Vagina (tissue), 2 donors: ENCODE measurements around the gene ZBTB34. TPM values are rescaled to one million over a fixed set of nuclear protein-coding genes. Genes with fewer than 3 reads are reported as not detected.
"Not testable (repeated sequence)": the region's sequence is repeated elsewhere in the genome, so short reads cannot be mapped to it uniquely, and the experiment has no call there.

Experiments
- DNase-seq, 2 donors: peaks; one replicate each; pipeline ENCODE4 v3.0.0-alpha.2; 2017; ENCODE audit errors: extremely low spot score in 2 of 2
- H3K27ac ChIP-seq: fragments of 200-600 bp; sonication (generic); one replicate; pipeline ENCODE4 v1.5.1; 2019
- H3K27me3 ChIP-seq: fragments of 200-600 bp; sonication (generic); one replicate; pipeline ENCODE4 v1.5.1; 2019
- H3K36me3 ChIP-seq, 2 donors: fragments of 200-600 bp; sonication (generic); one replicate each; pipeline ENCODE4 v1.5.1; 2017 to 2019
- H3K4me1 ChIP-seq: fragments of 200-600 bp; sonication (generic); one replicate; pipeline ENCODE4 v1.5.1; 2019
- H3K4me3 ChIP-seq, 2 donors: fragments of 200-600 bp; sonication (generic); 1 replicate in 1 of 2; 2 replicates in 1 of 2; pipeline ENCODE4 v1.5.1; 2016 to 2019
- H3K9me3 ChIP-seq: fragments of 200-600 bp; sonication (generic); one replicate; pipeline ENCODE4 v1.5.1; 2019
- POLR2A ChIP-seq, 2 donors: fragments of 450-650 bp; IDR thresholded peaks; one replicate each; pipeline ENCODE4 v1.6.1; 2017; ENCODE audit warnings: antibody characterized with exemption in 2 of 2, mild to moderate bottlenecking in 2 of 2, moderate library complexity in 2 of 2
- POLR2AphosphoS5 ChIP-seq, 2 donors: sonication (generic); formaldehyde crosslinking; IDR thresholded peaks; one replicate each; pipeline ENCODE4 v1.9.0; 2017; ENCODE audit warnings: antibody characterized with exemption in 2 of 2, mild to moderate bottlenecking in 2 of 2, low read depth in 1 of 2; ENCODE audit not compliant: insufficient read depth in 1 of 2
- intact Hi-C: fragments of 100-400 bp; cut with DNase I; formaldehyde crosslinking; loops from one replicate; pipeline ENCODE4 v1.15.1; 2023
- total RNA-seq: library from RNA; depleted of rRNA; stranded (reverse); fragments of >200 nt; gene quantifications from one replicate; pipeline ENCODE4 v1.2.3, GENCODE V29; 2016
- TF ChIP-seq, protein P1 (sequence below), 3 experiments: fragments of 450-650 bp in 2 of 3; fragments of 200-600 bp in 1 of 3; sonication (generic) in 1 of 3; IDR thresholded peaks; one replicate each; pipeline ENCODE4 v1.5.1; 2017 to 2019; ENCODE audit warnings: antibody characterized with exemption in 3 of 3, mild to moderate bottlenecking in 2 of 3, moderate library complexity in 2 of 3

Gene ZBTB34
- total RNA-seq, 1 donor from 2014 or later: 8.6 TPM

GRCh38 chr9:126819482-126819881, 41.0 kb upstream of the ZBTB34 start:
- intact Hi-C loops: no loop called here
- TF ChIP-seq POLR2AphosphoS5 (IDR thresholded peaks at IDR 0.05; ENCODE audit: insufficient read depth in 1 of 2, low read depth in 1 of 2) (no peak), POLR2A (IDR thresholded peaks at IDR 0.05) (no peak)
- TF ChIP-seq, protein P1, sequence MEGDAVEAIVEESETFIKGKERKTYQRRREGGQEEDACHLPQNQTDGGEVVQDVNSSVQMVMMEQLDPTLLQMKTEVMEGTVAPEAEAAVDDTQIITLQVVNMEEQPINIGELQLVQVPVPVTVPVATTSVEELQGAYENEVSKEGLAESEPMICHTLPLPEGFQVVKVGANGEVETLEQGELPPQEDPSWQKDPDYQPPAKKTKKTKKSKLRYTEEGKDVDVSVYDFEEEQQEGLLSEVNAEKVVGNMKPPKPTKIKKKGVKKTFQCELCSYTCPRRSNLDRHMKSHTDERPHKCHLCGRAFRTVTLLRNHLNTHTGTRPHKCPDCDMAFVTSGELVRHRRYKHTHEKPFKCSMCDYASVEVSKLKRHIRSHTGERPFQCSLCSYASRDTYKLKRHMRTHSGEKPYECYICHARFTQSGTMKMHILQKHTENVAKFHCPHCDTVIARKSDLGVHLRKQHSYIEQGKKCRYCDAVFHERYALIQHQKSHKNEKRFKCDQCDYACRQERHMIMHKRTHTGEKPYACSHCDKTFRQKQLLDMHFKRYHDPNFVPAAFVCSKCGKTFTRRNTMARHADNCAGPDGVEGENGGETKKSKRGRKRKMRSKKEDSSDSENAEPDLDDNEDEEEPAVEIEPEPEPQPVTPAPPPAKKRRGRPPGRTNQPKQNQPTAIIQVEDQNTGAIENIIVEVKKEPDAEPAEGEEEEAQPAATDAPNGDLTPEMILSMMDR (IDR thresholded peaks at IDR 0.05): no peak
- no peak for DNase-seq
- Histone ChIP-seq H3K4me3 (no peak overlapping the region), H3K9me3 (peaks cover 12% of the 10 kb centered on the region), H3K27ac (no peak overlapping the region), H3K27me3 (no peaks in the 10 kb centered on the region), H3K36me3 (peaks cover 0 to 39% of the 10 kb centered on the region in 2 donors), H3K4me1 (no peaks in the 10 kb centered on the region)

DNA sequence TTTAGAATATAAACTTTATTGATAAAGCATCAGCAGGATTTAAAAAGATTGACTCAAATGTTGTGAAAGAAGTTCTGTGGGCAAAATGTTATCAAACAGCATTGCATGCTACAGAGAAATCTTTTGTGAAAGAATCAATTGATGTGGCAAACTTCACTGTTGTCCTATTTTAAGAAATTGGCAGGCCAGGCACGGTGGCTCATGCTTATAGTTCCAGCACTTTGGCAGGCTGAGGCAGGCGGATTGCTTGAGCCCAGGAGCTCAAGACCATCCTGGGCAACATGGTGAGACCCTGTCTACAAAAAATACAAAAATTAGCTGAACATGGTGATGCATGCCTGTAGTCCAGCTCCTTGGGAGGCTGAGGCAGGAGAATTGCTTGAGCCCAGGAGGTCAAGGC, 38.2 kb upstream of the ZBTB34 start:
- peaks cover 0 to 22% of the 10 kb centered on the region in 2 donors for H3K36me3 ChIP-seq

GRCh38 chr9:126822873-126823272, 37.6 kb upstream of the ZBTB34 start:
- H3K4me1 ChIP-seq: no peaks in the 10 kb centered on the region
- no peaks in the 10 kb centered on the region for H3K27me3 ChIP-seq
- TF ChIP-seq POLR2AphosphoS5 (IDR thresholded peaks at IDR 0.05; ENCODE audit: insufficient read depth in 1 of 2, low read depth in 1 of 2): no peak
- TF ChIP-seq POLR2A (IDR thresholded peaks at IDR 0.05): no peak
- TF ChIP-seq, protein P1 (IDR thresholded peaks at IDR 0.05): no peak
- no peak overlapping the region for H3K27ac ChIP-seq
- H3K9me3 ChIP-seq: peaks cover 8% of the 10 kb centered on the region
- no peak overlapping the region for H3K4me3 ChIP-seq
- DNase-seq: no peak
- intact Hi-C loops: no loop called here
- peaks cover 0 to 19% of the 10 kb centered on the region in 2 donors for H3K36me3 ChIP-seq

More for the DNA sequence above, 38.2 kb upstream of the ZBTB34 start:
- Histone ChIP-seq H3K9me3 (peaks cover 8% of the 10 kb centered on the region), H3K4me3 (no peak overlapping the region), H3K4me1 (no peaks in the 10 kb centered on the region), H3K27ac (no peak overlapping the region), H3K27me3 (no peaks in the 10 kb centered on the region)
- intact Hi-C loops: no loop called here
- TF ChIP-seq POLR2AphosphoS5 (IDR thresholded peaks at IDR 0.05; ENCODE audit: insufficient read depth in 1 of 2, low read depth in 1 of 2) (no peak), POLR2A (IDR thresholded peaks at IDR 0.05) (no peak)
- TF ChIP-seq, protein P1 (IDR thresholded peaks at IDR 0.05): no peak
- no peak for DNase-seq

- H3K27me3 ChIP-seq, H3K27ac ChIP-seq, H3K4me1 ChIP-seq, H3K36me3 ChIP-seq, DNase-seq, H3K4me3 ChIP-seq, intact Hi-C loops, H3K9me3 ChIP-seq: not testable (repeated sequence)
Observed at GRCh38 chr9:126824052-126824451, 36.4 kb upstream of the ZBTB34 start.

DNA sequence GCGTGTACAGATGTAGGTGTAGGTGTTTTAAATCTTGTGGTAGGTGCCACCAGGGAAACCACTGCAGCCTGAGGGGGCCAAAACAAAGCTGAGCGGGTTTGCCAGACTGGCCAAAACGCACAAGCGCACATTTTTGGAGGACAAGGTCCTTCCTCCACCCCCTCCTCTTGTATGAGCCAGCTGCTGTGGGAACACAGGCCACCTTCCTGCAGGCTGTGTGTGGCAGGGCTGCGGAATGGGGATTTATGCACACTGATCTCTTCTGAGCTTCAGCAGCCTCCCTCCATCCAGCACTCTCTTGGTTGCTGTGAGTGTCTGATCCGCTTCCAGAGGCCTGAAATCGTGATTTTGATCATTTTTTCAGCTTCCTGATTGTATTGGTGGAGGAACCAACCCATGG, 33.2 kb upstream of the ZBTB34 start:
- no peak for DNase-seq
- no peak overlapping the region for H3K27ac ChIP-seq
- H3K36me3 ChIP-seq: peaks cover 0 to 5% of the 10 kb centered on the region in 2 donors
- no peaks in the 10 kb centered on the region for H3K9me3 ChIP-seq
- H3K27me3 ChIP-seq: no peaks in the 10 kb centered on the region
- H3K4me3 ChIP-seq: no peak overlapping the region
- intact Hi-C loops: no loop called here
- no peaks in the 10 kb centered on the region for H3K4me1 ChIP-seq
- TF ChIP-seq, protein P1 (IDR thresholded peaks at IDR 0.05): no peak
- TF ChIP-seq POLR2A (IDR thresholded peaks at IDR 0.05) (no peak), POLR2AphosphoS5 (IDR thresholded peaks at IDR 0.05; ENCODE audit: insufficient read depth in 1 of 2, low read depth in 1 of 2) (no peak)
